ENCODE results near the gene CYP4F12.

Gene CYP4F12

GRCh38 chr19:15702534-15702930 is 29.6 kb downstream of the CYP4F12 start:
- TF ChIP-seq GABPA (IDR thresholded peaks at IDR 0.05; ENCODE audit: low read depth), result no peak
- TF ChIP-seq CTCF (IDR thresholded peaks at IDR 0.05; ENCODE audit: insufficient read depth, low read length), result no peak
- peak; percentile 31 for TF ChIP-seq REST (IDR thresholded peaks at IDR 0.05; ENCODE audit: insufficient replicate concordance, low read depth)
- TF ChIP-seq SPI1 (IDR thresholded peaks at IDR 0.05; ENCODE audit: borderline replicate concordance, low read depth), result no peak
- peak; percentile 88 for TF ChIP-seq POLR2AphosphoS5 (IDR thresholded peaks at IDR 0.05; ENCODE audit: low read depth)
- no peaks in the 10 kb centered on the region for H3K27me3 ChIP-seq (ENCODE audit: insufficient read depth, poor library complexity, severe bottlenecking)
- DNase-seq (ENCODE audit: low read depth in 1 of 2, low spot score in 1 of 2), result peak; percentile 73 to 98
- H3K4me3 ChIP-seq (replicated peaks; ENCODE audit: insufficient read depth, low read length), result no peak overlapping the region
- H3K27ac ChIP-seq (replicated peaks), result no peak overlapping the region

GRCh38 chr19:15714638-15715037 is 41.8 kb downstream of the CYP4F12 start:
- no peak overlapping the region for H3K27ac ChIP-seq (replicated peaks)
- H3K4me3 ChIP-seq (replicated peaks; ENCODE audit: insufficient read depth, low read length), result no peak overlapping the region
- DNase-seq (ENCODE audit: low read depth in 1 of 2, low spot score in 1 of 2), result no peak
- peaks cover 4% of the 10 kb centered on the region for H3K27me3 ChIP-seq (ENCODE audit: insufficient read depth, poor library complexity, severe bottlenecking)
- TF ChIP-seq POLR2AphosphoS5 (IDR thresholded peaks at IDR 0.05; ENCODE audit: low read depth) (no peak), REST (IDR thresholded peaks at IDR 0.05; ENCODE audit: insufficient replicate concordance, low read depth) (no peak), SPI1 (IDR thresholded peaks at IDR 0.05; ENCODE audit: borderline replicate concordance, low read depth) (no peak), CTCF (IDR thresholded peaks at IDR 0.05; ENCODE audit: insufficient read depth, low read length) (no peak), GABPA (IDR thresholded peaks at IDR 0.05; ENCODE audit: low read depth) (no peak)

- TF ChIP-seq REST (IDR thresholded peaks at IDR 0.05; ENCODE audit: insufficient replicate concordance, low read depth), result no peak
- no peak for TF ChIP-seq CTCF (IDR thresholded peaks at IDR 0.05; ENCODE audit: insufficient read depth, low read length)
- TF ChIP-seq SPI1 (IDR thresholded peaks at IDR 0.05; ENCODE audit: borderline replicate concordance, low read depth), result no peak
- peaks cover 1% of the 10 kb centered on the region for H3K27me3 ChIP-seq (ENCODE audit: insufficient read depth, poor library complexity, severe bottlenecking)
- no peak overlapping the region for H3K4me3 ChIP-seq (replicated peaks; ENCODE audit: insufficient read depth, low read length)
- no peak overlapping the region for H3K27ac ChIP-seq (replicated peaks)
- DNase-seq (ENCODE audit: low read depth in 1 of 2, low spot score in 1 of 2), result no peak
Observed at GRCh38 chr19:15715642-15716041, 42.8 kb downstream of the CYP4F12 start.
